NCI-H128 (cell line): Measurements from ENCODE around the gene TOB2.
"Not testable (repeated sequence)": the region's sequence is repeated elsewhere in the genome, so short reads cannot be mapped to it uniquely, and the experiment has no call there.

ENCODE experiments used
- DNase-seq: peaks from one replicate; lab custom pipeline; 2025; ENCODE audit not compliant: unreplicated experiment; lab: John Stamatoyannopoulos, UW

Gene TOB2

GRCh38 chr22:41429951-41430332 is 16.7 kb downstream of the TOB2 start:
- DNase-seq, result no peak

GRCh38 chr22:41429232-41429950 is 17.2 kb downstream of the TOB2 start:
- DNase-seq, result no peak

- DNase-seq, result peak; percentile 12
These were observed 20.8 kb downstream of the TOB2 start for GRCh38 chr22:41425660-41426365.

GRCh38 chr22:41418717-41419116 is 27.9 kb downstream of the TOB2 start:
- no peak for DNase-seq

- no peak for DNase-seq
These were observed 28.8 kb downstream of the TOB2 start for GRCh38 chr22:41417622-41418390.

GRCh38 chr22:41415554-41415953 is 31.0 kb downstream of the TOB2 start:
- DNase-seq, result no peak

- no peak for DNase-seq
These were observed 35.4 kb downstream of the TOB2 start for GRCh38 chr22:41411021-41411851.

- DNase-seq, result no peak
These were observed 36.3 kb downstream of the TOB2 start for GRCh38 chr22:41410311-41410751.

- no peak for DNase-seq
These were observed 37.9 kb downstream of the TOB2 start for GRCh38 chr22:41408665-41409064.

GRCh38 chr22:41407433-41407832 is 39.2 kb downstream of the TOB2 start:
- DNase-seq, result no peak

GRCh38 chr22:41406410-41406809 is 40.2 kb downstream of the TOB2 start:
- no peak for DNase-seq

GRCh38 chr22:41405588-41405987 is 41.0 kb downstream of the TOB2 start:
- no peak for DNase-seq

GRCh38 chr22:41403532-41404318 is 42.9 kb downstream of the TOB2 start:
- DNase-seq, result peak; percentile 75

GRCh38 chr22:41402851-41403250 is 43.8 kb downstream of the TOB2 start:
- DNase-seq, result not testable (repeated sequence)

GRCh38 chr22:41401781-41402648 is 44.6 kb downstream of the TOB2 start:
- DNase-seq, result no peak

- no peak for DNase-seq
These were observed 47.7 kb downstream of the TOB2 start for GRCh38 chr22:41398921-41399320.

GRCh38 chr22:41397143-41397811 is 49.3 kb downstream of the TOB2 start:
- no peak for DNase-seq

GRCh38 chr22:41395531-41396240 is 50.9 kb downstream of the TOB2 start:
- no peak for DNase-seq
